ENCODE results near the gene CSDE1. TPM values are rescaled to one million over a fixed set of nuclear protein-coding genes. Genes with fewer than 3 reads are reported as not detected.

The CSDE1 gene
- total RNA-seq, 1 experiment from 2014 or later: 595 TPM

DNA sequence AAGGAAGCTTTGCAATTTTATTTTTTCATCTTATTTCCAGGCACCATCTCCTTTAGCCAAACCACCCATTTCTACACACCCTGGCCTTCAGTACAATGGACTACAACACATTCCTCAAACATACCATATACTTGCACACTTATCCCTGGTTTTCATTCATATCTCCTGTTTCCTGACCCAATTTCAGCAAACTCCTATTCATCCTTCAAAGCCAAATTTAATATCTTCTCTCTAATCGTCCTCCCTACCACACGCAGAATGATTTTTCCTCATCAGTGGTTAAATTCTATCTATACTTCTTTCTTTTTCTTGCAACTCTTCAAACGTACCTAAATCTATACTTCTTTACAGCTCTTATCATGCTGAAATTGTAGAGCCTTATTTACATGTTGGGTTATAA is 90.8 kb downstream of the CSDE1 start:
- CTCF ChIA-PET: no interaction called here
- no peak for TF ChIP-seq TEAD4 (CRISPR knock-in tag; IDR thresholded peaks at IDR 0.05)
- TF ChIP-seq, protein P1, sequence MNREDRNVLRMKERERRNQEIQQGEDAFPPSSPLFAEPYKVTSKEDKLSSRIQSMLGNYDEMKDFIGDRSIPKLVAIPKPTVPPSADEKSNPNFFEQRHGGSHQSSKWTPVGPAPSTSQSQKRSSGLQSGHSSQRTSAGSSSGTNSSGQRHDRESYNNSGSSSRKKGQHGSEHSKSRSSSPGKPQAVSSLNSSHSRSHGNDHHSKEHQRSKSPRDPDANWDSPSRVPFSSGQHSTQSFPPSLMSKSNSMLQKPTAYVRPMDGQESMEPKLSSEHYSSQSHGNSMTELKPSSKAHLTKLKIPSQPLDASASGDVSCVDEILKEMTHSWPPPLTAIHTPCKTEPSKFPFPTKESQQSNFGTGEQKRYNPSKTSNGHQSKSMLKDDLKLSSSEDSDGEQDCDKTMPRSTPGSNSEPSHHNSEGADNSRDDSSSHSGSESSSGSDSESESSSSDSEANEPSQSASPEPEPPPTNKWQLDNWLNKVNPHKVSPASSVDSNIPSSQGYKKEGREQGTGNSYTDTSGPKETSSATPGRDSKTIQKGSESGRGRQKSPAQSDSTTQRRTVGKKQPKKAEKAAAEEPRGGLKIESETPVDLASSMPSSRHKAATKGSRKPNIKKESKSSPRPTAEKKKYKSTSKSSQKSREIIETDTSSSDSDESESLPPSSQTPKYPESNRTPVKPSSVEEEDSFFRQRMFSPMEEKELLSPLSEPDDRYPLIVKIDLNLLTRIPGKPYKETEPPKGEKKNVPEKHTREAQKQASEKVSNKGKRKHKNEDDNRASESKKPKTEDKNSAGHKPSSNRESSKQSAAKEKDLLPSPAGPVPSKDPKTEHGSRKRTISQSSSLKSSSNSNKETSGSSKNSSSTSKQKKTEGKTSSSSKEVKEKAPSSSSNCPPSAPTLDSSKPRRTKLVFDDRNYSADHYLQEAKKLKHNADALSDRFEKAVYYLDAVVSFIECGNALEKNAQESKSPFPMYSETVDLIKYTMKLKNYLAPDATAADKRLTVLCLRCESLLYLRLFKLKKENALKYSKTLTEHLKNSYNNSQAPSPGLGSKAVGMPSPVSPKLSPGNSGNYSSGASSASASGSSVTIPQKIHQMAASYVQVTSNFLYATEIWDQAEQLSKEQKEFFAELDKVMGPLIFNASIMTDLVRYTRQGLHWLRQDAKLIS (CRISPR knock-in tag; IDR thresholded peaks at IDR 0.05; ENCODE audit: borderline replicate concordance): no peak
- TF ChIP-seq KAT7 (CRISPR knock-in tag; IDR thresholded peaks at IDR 0.05; ENCODE audit: borderline replicate concordance): no peak
- TF ChIP-seq, protein P2, sequence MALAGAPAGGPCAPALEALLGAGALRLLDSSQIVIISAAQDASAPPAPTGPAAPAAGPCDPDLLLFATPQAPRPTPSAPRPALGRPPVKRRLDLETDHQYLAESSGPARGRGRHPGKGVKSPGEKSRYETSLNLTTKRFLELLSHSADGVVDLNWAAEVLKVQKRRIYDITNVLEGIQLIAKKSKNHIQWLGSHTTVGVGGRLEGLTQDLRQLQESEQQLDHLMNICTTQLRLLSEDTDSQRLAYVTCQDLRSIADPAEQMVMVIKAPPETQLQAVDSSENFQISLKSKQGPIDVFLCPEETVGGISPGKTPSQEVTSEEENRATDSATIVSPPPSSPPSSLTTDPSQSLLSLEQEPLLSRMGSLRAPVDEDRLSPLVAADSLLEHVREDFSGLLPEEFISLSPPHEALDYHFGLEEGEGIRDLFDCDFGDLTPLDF (CRISPR knock-in tag; IDR thresholded peaks at IDR 0.05): no peak
- no peak for TF ChIP-seq ZNF232 (CRISPR knock-in tag; IDR thresholded peaks at IDR 0.05)
- TF ChIP-seq SP1 (CRISPR knock-in tag; conservative IDR thresholded peaks at IDR 0.05): no peak
- no peak for TF ChIP-seq STAT6 (CRISPR knock-in tag; conservative IDR thresholded peaks at IDR 0.05; ENCODE audit: low read depth)
- TF ChIP-seq FOXP4 (CRISPR knock-in tag; IDR thresholded peaks at IDR 0.05): no peak
- TF ChIP-seq SMAD4 (CRISPR knock-in tag; IDR thresholded peaks at IDR 0.05): no peak
- TF ChIP-seq TP53 (CRISPR knock-in tag; IDR thresholded peaks at IDR 0.05): no peak
- TF ChIP-seq TEAD1 (CRISPR knock-in tag; IDR thresholded peaks at IDR 0.05): no peak
- TF ChIP-seq ZSCAN18 (CRISPR knock-in tag; IDR thresholded peaks at IDR 0.05): no peak
- no peak overlapping the region for H3K27ac Mint-ChIP-seq
- H3K4me1 Mint-ChIP-seq: peaks cover 7% of the 10 kb centered on the region; the same call in 1 of the 2 replicates
- no peak for ATAC-seq
- H3K4me3 Mint-ChIP-seq: no peak overlapping the region
- peaks cover 45% of the 10 kb centered on the region for H3K27me3 Mint-ChIP-seq (ENCODE audit: low read depth)
- DNase-seq (ENCODE audit: low spot score): no peak
- POLR2A ChIA-PET: no interaction called here
- H3K9me3 Mint-ChIP-seq: no peaks in the 10 kb centered on the region
- no peaks in the 10 kb centered on the region for H3K36me3 Mint-ChIP-seq

Other genes with a start within 250 kb of the CSDE1 start
- 42.0 to 44.5 TPM (median 42.7 TPM) in 3 replicates for gene TRIM33, start 246.8 kb downstream of the CSDE1 start, total RNA-seq (2021)
- 39.0 to 43.3 TPM (median 42.7 TPM) in 3 replicates for gene BCAS2, start 176.4 kb downstream of the CSDE1 start, total RNA-seq (2021)
- gene DENND2C, start 87.9 kb downstream of the CSDE1 start, total RNA-seq (2021): 2.6 to 2.9 TPM (median 2.8 TPM) in 3 replicates
- gene AMPD1, start 62.4 kb downstream of the CSDE1 start, total RNA-seq (2021): not detected in 3 replicates
- 53.5 to 63.4 TPM (median 59.0 TPM) in 3 replicates for gene NRAS, start 41.2 kb downstream of the CSDE1 start, total RNA-seq (2021)
- 65.2 to 75.2 TPM (median 68.7 TPM) in 3 replicates for gene SIKE1, start 22.7 kb upstream of the CSDE1 start, total RNA-seq (2021)
- 0.34 TPM in 1 of 3 replicates, not detected in the others for gene SYCP1, start 96.9 kb upstream of the CSDE1 start, total RNA-seq (2021)

All from WTC11 (cell line).